ENCODE measurements around the gene ETV6. TPM values are rescaled to one million over a fixed set of nuclear protein-coding genes. Genes with fewer than 3 reads are reported as not detected.

ETV6 gene
- total RNA-seq, 1 experiment from 2014 or later = 14.1 TPM

- Histone ChIP-seq H3K27me3 (ENCODE audit: insufficient read depth, low read length) (no peaks in the 10 kb centered on the region), H3K4me2 (ENCODE audit: low read length) (no peak overlapping the region), H3K79me2 (ENCODE audit: insufficient read depth, low read length) (no peaks in the 10 kb centered on the region), H3K36me3 (ENCODE audit: control insufficient read depth in 1 of 2, insufficient read depth in 2 of 2, low read length in 2 of 2) (no peaks in the 10 kb centered on the region), H3K9me3 (ENCODE audit: control insufficient read depth in 1 of 2, insufficient read depth in 1 of 2, low read depth in 1 of 2, low read length in 2 of 2) (no peaks in the 10 kb centered on the region), H3K9me2 (ENCODE audit: insufficient read depth) (no peaks in the 10 kb centered on the region), H3K27ac (ENCODE audit: low read depth, low read length) (no peak overlapping the region), H2AFZ (ENCODE audit: low read depth, low read length, poor library complexity, severe bottlenecking) (no peak overlapping the region), H3K4me3 (replicated peaks in 1 of 2; ENCODE audit: low read depth in 1 of 2, low read length in 2 of 2) (no peak overlapping the region), H3K4me1 (ENCODE audit: control insufficient read depth in 1 of 2, insufficient read depth in 2 of 2, low read length in 2 of 2) (no peaks in the 10 kb centered on the region), H4K20me1 (ENCODE audit: insufficient read depth) (no peaks in the 10 kb centered on the region), H3K9ac (ENCODE audit: low read length) (no peak overlapping the region)
- ChIA-PET CTCF (no interaction called here), POLR2A (no interaction called here), RAD21 (ENCODE audit: low non-redundant PET in 1 of 2, low total read pairs in 2 of 2, uncharacterized antibody in 2 of 2, unreplicated experiment in 2 of 2) (no interaction called here)
- no TSS peak for BruUV-seq (replicated peaks)
- TF ChIP-seq REST (IDR thresholded peaks at IDR 0.05; ENCODE audit: low read depth) (no peak), FOSL1 (IDR thresholded peaks at IDR 0.05; ENCODE audit: low read depth) (no peak), ZBTB33 (IDR thresholded peaks at IDR 0.05; ENCODE audit: extremely low read depth, insufficient replicate concordance, low read length) (no peak), JUND (IDR thresholded peaks at IDR 0.05) (no peak), SIN3A (IDR thresholded peaks at IDR 0.05; ENCODE audit: low read depth) (no peak), EZH2phosphoT487 (IDR thresholded peaks at IDR 0.05; ENCODE audit: borderline replicate concordance) (no peak), POLR2AphosphoS5 (IDR thresholded peaks at IDR 0.05; ENCODE audit: low read depth, low read length) (no peak), CBX3 (IDR thresholded peaks at IDR 0.05; ENCODE audit: low read depth) (no peak), ATF3 (IDR thresholded peaks at IDR 0.05) (no peak), SRF (IDR thresholded peaks at IDR 0.05; ENCODE audit: low read depth) (no peak), ELF1 (IDR thresholded peaks at IDR 0.05; ENCODE audit: borderline replicate concordance, low read depth) (no peak), CEBPB (IDR thresholded peaks at IDR 0.05; ENCODE audit: low read depth) (no peak), EZH2 (IDR thresholded peaks at IDR 0.05) (no peak), ZNF274 (IDR thresholded peaks at IDR 0.05; ENCODE audit: low read depth, low read length) (no peak), EGR1 (IDR thresholded peaks at IDR 0.05; ENCODE audit: low read depth) (no peak), RAD21 (IDR thresholded peaks at IDR 0.05; ENCODE audit: low read depth) (no peak), MAX (IDR thresholded peaks at IDR 0.05) (no peak), TCF7L2 (IDR thresholded peaks at IDR 0.05; ENCODE audit: borderline replicate concordance, extremely low read depth, insufficient read depth, insufficient read length) (no peak), SP1 (IDR thresholded peaks at IDR 0.05; ENCODE audit: low read depth) (no peak)
- ATAC-seq = no peak
- intact Hi-C loops (cut with micrococcal nuclease) = no loop called here
- DNase-seq (ENCODE audit: low read depth, low spot score) = no peak
Observed at GRCh38 chr12:11855983-11856374, 206.5 kb downstream of the ETV6 start.
